Neuronal stem cell (in vitro differentiated cells): ENCODE data around the gene AP1G2.

ENCODE experiments used
- DNase-seq: peaks from one replicate; pipeline ENCODE4 v3.0.0-alpha.2; 2013; ENCODE audit warnings: low spot score
- H2AFZ ChIP-seq: one replicate; pipeline ENCODE4 v1.6.1; 2013; ENCODE audit warnings: mild to moderate bottlenecking, low read length, inconsistent platforms
- H2AK5ac ChIP-seq: 2 replicates; pipeline ENCODE4 v1.6.1; 2013; ENCODE audit warnings: low read depth, mild to moderate bottlenecking, inconsistent platforms, low read length, moderate library complexity, mixed read lengths
- H2BK120ac ChIP-seq: 2 replicates; pipeline ENCODE4 v1.6.1; 2013; ENCODE audit warnings: low read depth, mild to moderate bottlenecking, inconsistent platforms, low read length, moderate library complexity, mixed read lengths
- H2BK12ac ChIP-seq: one replicate; pipeline ENCODE4 v1.6.1; 2013; ENCODE audit warnings: low read length, inconsistent platforms
- H2BK15ac ChIP-seq: 2 replicates; pipeline ENCODE4 v1.6.1; 2013; ENCODE audit warnings: mild to moderate bottlenecking, low read length, inconsistent platforms, mixed read lengths
- H2BK5ac ChIP-seq: one replicate; pipeline ENCODE4 v1.6.1; 2013; ENCODE audit warnings: inconsistent platforms, mild to moderate bottlenecking, low read length, moderate library complexity
- H3K14ac ChIP-seq: one replicate; pipeline ENCODE4 v1.6.1; 2013; ENCODE audit warnings: low read length, inconsistent platforms
- H3K18ac ChIP-seq: 2 replicates; pipeline ENCODE4 v1.6.1; 2013; ENCODE audit warnings: low read length, inconsistent platforms
- H3K23ac ChIP-seq: 2 replicates; pipeline ENCODE4 v1.6.1; 2013; ENCODE audit warnings: low read depth, mild to moderate bottlenecking, mixed read lengths, low read length, inconsistent platforms; ENCODE audit not compliant: poor library complexity
- H3K27ac ChIP-seq: replicated peaks from 3 replicates; pipeline ENCODE4 v1.5.1; 2013; ENCODE audit warnings: low read length, inconsistent platforms
- H3K27me3 ChIP-seq, 3 experiments: 2 replicates each; pipeline ENCODE4 v1.6.1; 2013; ENCODE audit warnings: low read length in 3 of 3, mild to moderate bottlenecking in 2 of 3, inconsistent platforms in 1 of 3, low read depth in 1 of 3, mixed read lengths in 1 of 3, moderate library complexity in 1 of 3; ENCODE audit not compliant: control insufficient read depth in 3 of 3, insufficient read depth in 3 of 3
- H3K36me3 ChIP-seq, 2 donors: replicated peaks in 1 of 2; 2 replicates each; pipeline ENCODE4 v1.6.1; 2013; ENCODE audit warnings: low read length in 2 of 2; ENCODE audit not compliant: control insufficient read depth in 2 of 2, insufficient read depth in 2 of 2
- H3K4ac ChIP-seq: 2 replicates; pipeline ENCODE4 v1.6.1; 2013; ENCODE audit warnings: inconsistent platforms, mild to moderate bottlenecking, low read length, moderate library complexity
- H3K4me1 ChIP-seq, 2 donors: 1 replicate in 1 of 2; 2 replicates in 1 of 2; pipeline ENCODE4 v1.6.1; 2013; ENCODE audit warnings: low read length in 2 of 2, low read depth in 1 of 2; ENCODE audit not compliant: control insufficient read depth in 2 of 2, insufficient read depth in 1 of 2
- H3K4me2 ChIP-seq: one replicate; pipeline ENCODE4 v1.6.1; 2013; ENCODE audit warnings: mild to moderate bottlenecking, low read length, inconsistent platforms; ENCODE audit not compliant: insufficient read depth, poor library complexity, severe bottlenecking
- H3K4me3 ChIP-seq, 2 donors: 2 replicates each; pipeline ENCODE4 v1.5.1; 2013; ENCODE audit warnings: low read length in 2 of 2, mild to moderate bottlenecking in 2 of 2, inconsistent platforms in 1 of 2, moderate library complexity in 1 of 2
- H3K79me1 ChIP-seq: one replicate; pipeline ENCODE4 v1.6.1; 2013; ENCODE audit warnings: low read depth, mild to moderate bottlenecking, inconsistent platforms, low read length, moderate library complexity
- H3K9ac ChIP-seq: one replicate; pipeline ENCODE4 v1.6.1; 2013; ENCODE audit warnings: mild to moderate bottlenecking, low read depth, low read length, inconsistent platforms; ENCODE audit not compliant: poor library complexity
- H3K9me3 ChIP-seq, 2 donors: replicated peaks in 1 of 2; 2 replicates each; pipeline versions ENCODE3 to v1.6.1; 2013; ENCODE audit warnings: low read length in 2 of 2, mild to moderate bottlenecking in 2 of 2, inconsistent platforms in 1 of 2, low read depth in 1 of 2, mixed read lengths in 1 of 2, moderate library complexity in 1 of 2; ENCODE audit not compliant: control insufficient read depth in 2 of 2, insufficient read depth in 1 of 2
- H4K8ac ChIP-seq: one replicate; pipeline ENCODE4 v1.6.1; 2013; ENCODE audit warnings: low read depth, mild to moderate bottlenecking, inconsistent platforms, low read length, moderate library complexity
- H4K91ac ChIP-seq: one replicate; pipeline ENCODE4 v1.6.1; 2013; ENCODE audit warnings: low read length, low read depth, mild to moderate bottlenecking, inconsistent platforms; ENCODE audit not compliant: poor library complexity
- WGBS, 2 donors: extraction: QIAGEN DNeasy Blood & Tissue Kit; methylation state at CpG; one replicate each; pipeline ENCODE4 v1.1.7; 2013; ENCODE audit warnings: missing lambda C conversion rate in 2 of 2, mixed read lengths in 1 of 2; ENCODE audit not compliant: insufficient read length in 2 of 2, insufficient replicate concordance in 1 of 2; ENCODE audit errors: extremely low coverage in 2 of 2; 5-methylcytosine and 5-hydroxymethylcytosine counted together

The AP1G2 gene

DNA sequence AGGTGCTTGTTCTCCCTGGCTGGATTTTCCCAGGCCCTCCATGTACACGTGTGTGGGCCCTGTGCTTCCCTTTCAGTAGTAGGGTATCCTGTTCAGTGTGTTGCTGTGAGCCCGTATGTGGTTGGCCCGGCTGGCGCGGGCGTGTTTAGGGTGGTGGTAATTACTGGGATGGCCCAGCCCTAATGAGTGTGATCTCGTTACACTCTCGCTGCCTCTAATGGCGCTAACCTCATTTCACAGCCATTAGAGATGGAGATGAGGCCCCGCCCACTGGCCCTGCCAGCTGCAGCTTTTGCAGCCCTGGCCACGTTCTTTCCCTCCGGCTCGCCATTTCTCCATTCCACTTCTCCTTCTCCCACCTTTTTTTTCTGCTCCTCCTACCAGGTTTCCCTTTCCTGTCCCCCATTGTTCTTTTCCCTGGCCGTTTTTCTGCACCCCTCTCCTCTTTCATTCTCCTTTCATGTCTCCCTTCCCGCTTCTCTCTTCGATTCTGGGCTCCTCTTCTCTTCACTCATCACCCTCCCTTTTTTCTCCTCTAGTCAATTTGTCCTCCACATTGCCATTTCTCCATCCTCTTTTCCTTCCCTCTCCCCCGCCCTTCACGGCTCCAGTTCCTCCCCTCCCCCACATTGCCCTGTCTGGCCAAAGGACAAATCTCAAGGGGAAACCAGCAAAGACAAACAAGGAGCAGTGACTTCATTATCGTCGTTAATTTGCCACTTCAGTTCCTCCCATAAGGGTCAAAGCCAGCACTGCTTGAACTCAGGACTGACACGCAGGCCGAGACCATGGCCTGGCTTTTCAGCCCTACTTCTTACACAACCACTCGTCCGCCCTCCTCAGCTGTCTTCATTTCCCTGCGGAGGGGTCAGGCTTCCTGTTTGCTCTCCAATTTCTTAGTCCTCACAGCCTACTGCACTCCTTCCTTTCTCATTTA lies 22.8 kb downstream of the AP1G2 start:
- Histone ChIP-seq H3K4me1 (peaks cover 17 to 32% of the 10 kb centered on the region in 2 donors), H3K4me3 (no peak overlapping the region), H3K36me3 (peaks cover 5 to 6% of the 10 kb centered on the region in 2 donors), H3K18ac (no peak overlapping the region), H2BK15ac (no peak overlapping the region), H3K9ac (no peak overlapping the region), H3K27me3 (no peaks in the 10 kb centered on the region), H4K91ac (no peak overlapping the region), H3K27ac (no peak overlapping the region), H3K4me2 (no peak overlapping the region), H2AFZ (no peak overlapping the region), H2BK120ac (no peak overlapping the region), H2BK5ac (no peak overlapping the region), H3K4ac (no peak overlapping the region), H3K79me1 (no peaks in the 10 kb centered on the region), H4K8ac (no peak overlapping the region), H2BK12ac (no peak overlapping the region), H3K14ac (no peak overlapping the region), H3K9me3 (no peaks in the 10 kb centered on the region), H3K23ac (no peak overlapping the region), H2AK5ac (no peak overlapping the region)
- no CpG with 5 or more reads among the region's 25 CpGs for WGBS, 2 donors
- DNase-seq, result no peak

GRCh38 chr14:23543403-23543802 lies 24.2 kb downstream of the AP1G2 start:
- Histone ChIP-seq H3K4me2 (no peak overlapping the region), H2BK15ac (no peak overlapping the region), H3K79me1 (no peaks in the 10 kb centered on the region), H3K4me1 (peaks cover 20 to 36% of the 10 kb centered on the region in 2 donors), H3K27me3 (no peaks in the 10 kb centered on the region), H3K4me3 (no peak overlapping the region), H3K18ac (no peak overlapping the region), H2BK120ac (no peak overlapping the region), H4K8ac (no peak overlapping the region), H2BK5ac (no peak overlapping the region), H4K91ac (no peak overlapping the region), H3K27ac (no peak overlapping the region), H2AK5ac (no peak overlapping the region), H3K9ac (no peak overlapping the region), H3K4ac (no peak overlapping the region), H2AFZ (no peak overlapping the region), H3K9me3 (no peaks in the 10 kb centered on the region), H3K14ac (no peak overlapping the region), H3K36me3 (peaks cover 5 to 6% of the 10 kb centered on the region in 2 donors), H3K23ac (no peak overlapping the region), H2BK12ac (no peak overlapping the region)
- no peak for DNase-seq
- no CpG with 5 or more reads among the region's 5 CpGs for WGBS, 2 donors

GRCh38 chr14:23542261-23542660 lies 25.3 kb downstream of the AP1G2 start:
- H3K18ac ChIP-seq, result no peak overlapping the region
- H3K36me3 ChIP-seq, result peaks cover 5 to 6% of the 10 kb centered on the region in 2 donors
- no peak overlapping the region for H2BK12ac ChIP-seq
- H2BK120ac ChIP-seq, result no peak overlapping the region
- peaks cover 12 to 38% of the 10 kb centered on the region in 2 donors for H3K4me1 ChIP-seq
- no peaks in the 10 kb centered on the region for H3K9me3 ChIP-seq
- no peaks in the 10 kb centered on the region for H3K27me3 ChIP-seq
- no peak overlapping the region for H4K8ac ChIP-seq
- no peak for DNase-seq
- no peak overlapping the region for H2AFZ ChIP-seq
- H3K23ac ChIP-seq, result no peak overlapping the region
- no peak overlapping the region for H3K9ac ChIP-seq
- no peak overlapping the region for H2BK5ac ChIP-seq
- no peak overlapping the region for H3K4me2 ChIP-seq
- no peak overlapping the region for H4K91ac ChIP-seq
- no peaks in the 10 kb centered on the region for H3K79me1 ChIP-seq
- H2AK5ac ChIP-seq, result no peak overlapping the region
- no peak overlapping the region for H3K4me3 ChIP-seq
- no peak overlapping the region for H2BK15ac ChIP-seq
- no peak overlapping the region for H3K14ac ChIP-seq
- no CpG with 5 or more reads among the region's 5 CpGs for WGBS, 2 donors
- H3K4ac ChIP-seq, result no peak overlapping the region
- no peak overlapping the region for H3K27ac ChIP-seq

DNA sequence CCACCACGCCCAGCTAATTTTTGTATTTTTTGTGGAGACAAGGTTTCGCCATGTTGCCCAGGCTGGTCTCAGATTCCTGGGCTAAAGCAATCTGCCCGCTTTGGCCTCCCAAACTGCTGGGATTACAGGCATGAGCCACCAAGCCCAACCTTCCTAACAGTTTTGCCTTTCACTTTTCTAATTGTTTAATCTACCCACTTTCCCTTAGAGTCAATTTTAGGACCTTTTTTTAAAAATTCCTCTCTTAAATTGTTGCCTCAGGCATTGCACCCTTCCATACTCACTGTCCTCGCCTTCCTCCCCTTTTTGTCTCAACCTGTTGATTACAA lies 27.5 kb downstream of the AP1G2 start:
- no peak overlapping the region for H2BK5ac ChIP-seq
- H3K79me1 ChIP-seq, result no peaks in the 10 kb centered on the region
- peaks cover 5 to 6% of the 10 kb centered on the region in 2 donors for H3K36me3 ChIP-seq
- WGBS, 2 donors, result no CpG with 5 or more reads among the region's 4 CpGs
- H3K4ac ChIP-seq, result no peak overlapping the region
- no peaks in the 10 kb centered on the region for H3K27me3 ChIP-seq
- peaks cover 9 to 29% of the 10 kb centered on the region in 2 donors for H3K4me1 ChIP-seq
- DNase-seq, result no peak
- H2AFZ ChIP-seq, result no peak overlapping the region
- no peaks in the 10 kb centered on the region for H3K9me3 ChIP-seq
- no peak overlapping the region for H2BK12ac ChIP-seq
- H2BK120ac ChIP-seq, result no peak overlapping the region
- no peak overlapping the region for H3K14ac ChIP-seq
- H3K9ac ChIP-seq, result no peak overlapping the region
- no peak overlapping the region for H2BK15ac ChIP-seq
- H4K8ac ChIP-seq, result no peak overlapping the region
- H2AK5ac ChIP-seq, result no peak overlapping the region
- H3K4me2 ChIP-seq, result no peak overlapping the region
- H4K91ac ChIP-seq, result no peak overlapping the region
- H3K18ac ChIP-seq, result no peak overlapping the region
- H3K23ac ChIP-seq, result no peak overlapping the region
- no peak overlapping the region for H3K4me3 ChIP-seq
- no peak overlapping the region for H3K27ac ChIP-seq
